HG02759 (cell line): ENCODE data around the gene FANCD2.
"Not testable (repeated sequence)": the region's sequence is repeated elsewhere in the genome, so short reads cannot be mapped to it uniquely, and the experiment has no call there.

Experiments
- ATAC-seq: cut with Tn5 transposase; IDR thresholded peaks from one replicate; pipeline ENCODE4 v1.9.1; 2021; ENCODE audit warnings: mild to moderate bottlenecking, moderate library complexity; ENCODE audit not compliant: unreplicated experiment

FANCD2 gene

DNA sequence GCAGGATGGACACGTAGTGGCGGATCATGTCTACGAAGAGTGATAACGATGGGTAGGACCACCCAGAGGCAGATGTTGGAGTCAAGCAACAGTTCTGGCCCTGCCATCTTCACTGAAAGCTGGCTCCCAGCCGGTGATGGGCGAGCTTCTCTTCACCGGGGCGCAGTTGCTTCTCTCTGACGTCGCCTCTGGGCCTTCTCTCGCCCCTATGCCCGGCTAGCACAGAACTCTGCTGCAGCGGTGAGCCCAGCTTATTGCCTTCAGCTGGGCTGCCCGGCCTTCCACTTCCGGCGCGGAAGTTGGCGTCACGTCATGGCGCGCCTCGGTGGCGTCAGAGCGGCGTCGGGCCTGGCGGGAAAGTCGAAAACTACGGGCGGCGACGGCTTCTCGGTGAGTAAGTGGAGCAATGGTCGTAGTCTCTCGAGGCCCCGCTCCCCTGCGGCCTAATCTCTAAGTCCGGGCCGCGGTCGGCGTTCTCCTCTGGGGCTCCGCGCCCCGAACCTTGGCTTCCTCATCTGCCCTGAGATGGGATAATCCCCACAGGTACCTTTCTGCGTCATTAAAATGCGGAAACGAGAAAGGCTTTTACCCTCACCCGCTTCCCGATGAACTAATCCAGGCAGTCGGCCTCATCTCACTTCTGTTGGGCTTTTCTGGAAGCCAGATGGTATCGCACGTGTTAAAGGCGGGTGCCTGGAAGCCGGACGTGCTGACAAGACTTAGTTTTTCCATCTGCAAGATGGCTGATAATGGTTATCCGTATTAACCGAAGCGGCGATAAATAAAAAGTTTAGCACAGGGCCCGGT, at the start of gene FANCD2:
Gene FANCD2, plus strand, starts transcription at position 354 of the 807 bp plus-strand sequence. CDS start 2,221 bp downstream, outside the sequence.
- peak; percentile 97 for ATAC-seq

- no peak for ATAC-seq
Observed at GRCh38 chr3:9976721-9977709, 49.2 kb upstream of the FANCD2 start.

DNA sequence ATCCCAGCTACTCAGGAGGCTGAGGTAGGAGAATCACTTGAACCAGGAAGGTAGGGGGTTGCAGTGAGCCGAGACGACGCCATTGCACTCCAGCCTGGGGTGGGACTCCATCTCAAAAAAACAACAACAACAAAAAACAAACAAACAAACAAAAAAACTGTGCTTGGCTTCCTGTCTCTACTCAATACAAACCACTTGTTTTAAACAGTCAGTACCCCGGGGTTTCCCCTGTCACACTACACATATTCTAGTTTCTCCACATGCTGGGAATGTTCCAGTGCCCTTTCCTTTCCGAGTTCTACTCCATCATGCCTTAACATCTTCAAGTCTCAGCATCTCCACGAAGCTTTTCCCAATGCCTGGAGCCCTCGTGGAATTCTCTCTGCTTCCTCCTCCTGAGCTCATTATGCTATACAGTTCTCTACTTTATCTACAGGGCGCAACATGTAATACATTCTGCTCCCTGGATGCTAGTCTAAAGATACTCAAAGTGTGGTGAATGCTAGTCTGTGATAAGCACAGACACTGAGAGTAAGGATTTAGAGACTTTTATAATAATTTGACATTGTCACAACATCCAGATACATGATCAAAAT, 47.4 kb upstream of the FANCD2 start:
- ATAC-seq = no peak

DNA sequence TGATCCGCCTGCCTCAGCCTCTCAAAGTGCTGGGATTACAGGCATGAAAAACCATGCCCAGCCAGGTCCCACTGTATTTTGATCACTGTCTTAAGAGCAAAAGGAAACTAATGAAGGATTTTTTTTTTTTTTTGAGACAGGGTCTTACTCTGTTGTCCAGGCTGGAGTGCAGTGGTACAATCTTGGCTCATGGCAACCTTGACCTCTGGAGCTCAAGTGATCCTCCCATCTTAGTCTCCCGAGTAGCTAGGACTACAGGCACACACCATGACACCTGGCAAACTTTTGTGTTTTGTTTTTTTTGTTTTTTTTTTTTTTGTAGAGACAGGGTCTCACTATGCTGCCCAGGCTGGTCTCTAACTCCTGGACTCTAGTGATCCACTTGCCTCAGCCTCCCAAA, 46.0 kb upstream of the FANCD2 start:
- no peak for ATAC-seq

DNA sequence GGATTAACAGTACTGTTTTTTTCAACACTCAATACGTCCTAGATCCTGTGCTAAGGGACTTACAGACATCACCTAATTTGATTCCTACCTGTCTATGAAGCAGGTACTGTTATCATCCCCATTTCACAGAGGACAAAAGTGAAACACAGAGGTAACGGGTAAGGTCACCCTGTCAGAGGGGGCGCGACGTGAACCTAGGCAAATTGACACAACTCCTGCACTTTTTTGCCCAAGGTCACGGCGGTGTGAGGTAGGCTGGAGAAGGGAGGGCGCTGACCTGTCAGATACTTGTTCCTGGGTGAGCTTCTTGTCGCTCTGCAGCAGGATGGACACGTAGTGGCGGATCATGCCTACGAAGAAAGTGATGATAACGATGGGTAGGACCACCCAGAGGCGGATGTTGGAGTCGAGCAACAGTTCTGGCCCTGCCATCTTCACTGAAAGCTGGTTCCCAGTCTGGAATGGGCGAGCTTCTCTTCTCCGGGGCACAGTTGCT, 40.0 kb upstream of the FANCD2 start:
- peak; percentile 35 for ATAC-seq

GRCh38 chr3:9994086-9994844, 32.0 kb upstream of the FANCD2 start:
- ATAC-seq = no peak

- no peak for ATAC-seq
Observed at GRCh38 chr3:10000686-10001085, 25.6 kb upstream of the FANCD2 start.

DNA sequence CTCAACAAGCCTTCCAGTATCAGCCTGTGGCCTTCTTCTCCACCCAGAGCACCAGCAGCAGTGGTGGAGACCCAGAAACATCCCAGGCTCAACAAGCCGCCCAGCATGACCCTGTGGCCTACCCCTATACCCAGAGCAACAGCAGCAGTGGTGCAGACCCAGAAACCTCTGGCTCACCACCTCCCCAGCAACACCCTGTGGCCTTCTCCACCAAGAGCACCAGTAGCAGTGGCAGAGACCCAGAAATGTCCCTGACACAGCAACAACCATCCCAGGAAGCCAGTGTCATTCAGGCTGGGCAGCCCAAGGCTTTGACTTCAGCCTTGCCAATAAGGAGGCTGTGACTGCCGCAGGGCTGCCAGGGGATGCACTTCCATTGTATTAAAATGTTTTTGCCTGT, 23.3 kb upstream of the FANCD2 start:
- no peak for ATAC-seq

DNA sequence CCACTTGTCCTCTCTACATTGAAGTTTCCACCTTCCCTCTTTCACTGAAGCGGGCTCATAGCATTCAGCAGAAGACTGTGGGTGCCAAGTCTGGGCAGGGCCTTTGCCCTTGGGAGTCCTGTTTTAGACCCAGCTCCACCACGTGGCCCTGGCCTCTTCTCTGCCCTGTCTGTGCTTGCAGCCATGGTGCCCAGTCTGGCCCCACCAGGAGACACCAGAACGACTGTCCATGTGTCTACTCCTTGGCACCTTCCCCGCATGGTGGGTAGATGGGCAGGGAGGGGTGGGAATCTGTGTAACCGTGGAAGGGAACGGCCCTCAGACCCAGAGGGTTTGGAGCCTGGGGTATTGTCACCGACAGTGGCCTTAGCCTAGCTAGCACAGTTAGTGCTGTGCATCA, 21.7 kb upstream of the FANCD2 start:
- no peak for ATAC-seq

DNA sequence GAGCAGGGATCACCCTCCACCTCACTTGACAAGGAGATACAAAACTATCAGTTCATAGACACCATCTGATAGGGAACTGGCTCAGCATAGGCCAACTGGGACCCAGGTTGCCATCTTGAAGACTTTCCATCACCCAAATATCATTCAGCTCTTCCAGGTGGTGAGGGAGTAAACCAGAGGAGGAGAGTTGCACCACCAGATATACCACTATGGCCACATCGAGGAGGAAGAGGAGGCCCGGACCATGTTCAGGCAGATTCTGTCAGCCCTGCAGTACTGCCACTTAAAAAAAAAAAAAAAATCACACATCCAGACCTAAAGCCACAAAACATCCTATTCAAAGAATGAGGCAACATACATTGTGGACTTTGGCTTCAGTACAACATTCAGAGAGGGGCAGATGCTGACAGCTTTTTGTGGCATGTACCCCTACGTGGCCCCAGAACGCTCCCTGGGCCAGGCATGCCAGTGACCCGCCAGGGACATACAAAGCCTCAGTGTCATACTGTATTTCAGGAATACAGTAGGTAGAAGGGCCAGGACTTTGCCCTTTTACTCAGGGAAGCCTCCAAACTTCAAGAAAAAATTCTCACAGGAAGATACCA, 21.2 kb upstream of the FANCD2 start:
- ATAC-seq = no peak

DNA sequence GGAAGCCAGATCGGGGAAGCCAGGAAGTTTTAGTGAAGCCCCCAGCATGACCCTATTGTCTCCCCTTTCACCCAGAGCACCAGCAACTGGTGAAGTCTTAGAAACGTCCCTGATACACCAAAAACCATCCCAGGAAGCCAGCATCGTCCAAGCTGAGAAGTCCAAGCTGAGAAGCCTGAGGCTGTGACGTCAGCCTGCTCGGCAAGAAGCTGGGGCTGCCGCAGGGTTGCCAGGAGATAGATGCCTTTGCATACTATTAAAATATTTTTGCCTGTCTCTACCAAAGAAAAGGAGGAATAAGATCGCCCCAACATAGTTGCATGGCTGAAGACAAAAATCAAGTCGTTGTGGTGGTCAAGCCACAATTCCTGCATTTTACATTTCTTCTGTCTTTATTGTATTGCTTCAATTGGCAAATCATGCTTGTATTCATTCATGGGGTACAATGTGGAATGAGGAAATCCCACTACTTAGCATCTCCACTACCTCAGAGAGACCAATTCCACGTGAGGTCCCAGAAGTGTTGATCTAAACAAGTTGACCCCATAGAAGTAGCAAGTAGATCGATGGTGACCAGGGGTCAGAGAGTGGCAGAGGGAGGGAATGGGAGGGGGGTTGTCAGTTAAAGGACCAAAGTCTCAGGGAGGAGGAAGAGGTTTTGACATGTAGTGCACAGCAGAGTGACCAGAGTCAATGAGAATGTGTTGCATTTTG, 20.0 kb upstream of the FANCD2 start:
- no peak for ATAC-seq

GRCh38 chr3:10006762-10007090, 19.5 kb upstream of the FANCD2 start:
- no peak for ATAC-seq

- no peak for ATAC-seq
Observed at GRCh38 chr3:10007126-10007782, 19.0 kb upstream of the FANCD2 start.

DNA sequence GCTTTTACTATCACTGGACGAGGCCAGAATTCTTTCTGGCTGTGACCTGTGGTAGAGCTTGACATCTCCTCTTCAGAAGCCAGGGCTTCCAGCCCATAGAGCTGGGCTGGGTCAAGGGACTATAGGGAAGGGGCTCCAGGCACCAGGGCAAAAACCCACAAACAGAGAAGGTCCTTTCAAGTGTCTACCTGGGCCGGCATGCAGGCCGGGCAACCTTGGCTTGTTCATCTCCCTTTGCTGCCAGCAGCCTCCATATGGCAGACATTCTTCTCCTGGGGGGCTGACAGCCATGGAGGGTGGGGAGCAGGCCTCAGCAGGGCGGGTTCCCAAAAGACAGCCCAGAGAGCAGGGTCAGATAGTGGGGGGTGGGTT, 18.0 kb upstream of the FANCD2 start:
- not testable (repeated sequence) for ATAC-seq

GRCh38 chr3:10008588-10009344, 17.5 kb upstream of the FANCD2 start:
- ATAC-seq = peak; percentile 74

- no peak for ATAC-seq
Observed at GRCh38 chr3:10010421-10010877, 15.8 kb upstream of the FANCD2 start.

DNA sequence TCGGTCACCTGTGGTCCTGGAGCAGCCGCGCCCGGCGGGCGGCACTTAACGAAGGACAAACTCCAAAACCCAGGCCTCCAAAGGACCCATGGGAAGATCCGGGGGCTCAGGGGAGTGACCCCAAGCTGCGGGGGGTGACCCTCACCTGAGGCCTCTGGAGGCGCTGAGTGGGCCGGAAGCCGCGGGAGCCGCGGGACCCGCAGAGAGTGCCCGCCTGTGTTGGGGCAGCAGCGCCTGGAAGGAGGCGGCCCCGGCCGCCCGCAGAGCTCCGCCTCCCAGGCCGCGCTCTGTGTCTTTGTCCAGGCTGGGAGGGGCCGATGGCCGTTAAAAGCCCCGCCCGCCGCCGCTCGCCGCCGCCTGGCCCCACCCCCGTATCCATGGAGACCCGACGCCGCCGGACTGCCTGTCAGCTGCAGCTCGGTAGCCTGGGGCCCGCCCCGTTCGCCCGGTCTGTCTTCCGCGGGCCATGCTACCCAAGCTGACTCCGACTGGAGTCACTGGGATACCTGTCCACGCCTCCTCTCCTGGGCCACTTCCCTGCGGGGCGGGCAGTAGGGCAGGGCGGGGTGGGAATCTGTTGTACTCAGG, 15.3 kb upstream of the FANCD2 start:
- ATAC-seq = peak; percentile 89

DNA sequence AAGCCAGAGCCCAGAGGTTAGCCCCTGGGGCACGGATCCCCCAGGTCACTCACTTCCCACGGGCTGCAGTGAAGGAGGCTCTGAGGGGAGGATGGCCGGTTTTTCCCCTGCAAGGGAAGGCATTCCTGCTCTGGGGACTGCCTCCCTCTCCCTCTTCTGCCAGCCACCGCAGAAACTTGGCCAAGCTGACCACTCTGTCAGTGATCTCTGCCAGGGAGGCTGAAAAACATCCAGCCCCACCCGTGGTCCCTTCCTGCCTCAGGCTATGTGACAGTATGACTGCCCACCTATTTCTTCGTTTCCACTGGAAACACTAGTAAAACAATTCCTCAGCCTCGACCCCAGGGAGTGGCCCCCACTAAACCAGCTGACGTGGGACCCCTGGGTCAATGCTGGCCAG, 14.6 kb upstream of the FANCD2 start:
- ATAC-seq = no peak
